Stimulated activated CD4-positive, alpha-beta T cell treated with anti-CD3 and anti-CD28 coated beads, Interleukin-1b, Interleukin-23, amount 100 ng/mL, for 1 hour (primary cell): ENCODE measurements around the gene ADGRG1.
A peak's percentile ranks its signal among the peaks of the same experiment; 100 is the strongest.

Experiments
- DNase-seq, 2 donors: peaks; one replicate each; pipeline ENCODE4 v3.0.0-alpha.2; 2020; ENCODE audit warnings: low read depth in 2 of 2

ADGRG1 gene

DNA sequence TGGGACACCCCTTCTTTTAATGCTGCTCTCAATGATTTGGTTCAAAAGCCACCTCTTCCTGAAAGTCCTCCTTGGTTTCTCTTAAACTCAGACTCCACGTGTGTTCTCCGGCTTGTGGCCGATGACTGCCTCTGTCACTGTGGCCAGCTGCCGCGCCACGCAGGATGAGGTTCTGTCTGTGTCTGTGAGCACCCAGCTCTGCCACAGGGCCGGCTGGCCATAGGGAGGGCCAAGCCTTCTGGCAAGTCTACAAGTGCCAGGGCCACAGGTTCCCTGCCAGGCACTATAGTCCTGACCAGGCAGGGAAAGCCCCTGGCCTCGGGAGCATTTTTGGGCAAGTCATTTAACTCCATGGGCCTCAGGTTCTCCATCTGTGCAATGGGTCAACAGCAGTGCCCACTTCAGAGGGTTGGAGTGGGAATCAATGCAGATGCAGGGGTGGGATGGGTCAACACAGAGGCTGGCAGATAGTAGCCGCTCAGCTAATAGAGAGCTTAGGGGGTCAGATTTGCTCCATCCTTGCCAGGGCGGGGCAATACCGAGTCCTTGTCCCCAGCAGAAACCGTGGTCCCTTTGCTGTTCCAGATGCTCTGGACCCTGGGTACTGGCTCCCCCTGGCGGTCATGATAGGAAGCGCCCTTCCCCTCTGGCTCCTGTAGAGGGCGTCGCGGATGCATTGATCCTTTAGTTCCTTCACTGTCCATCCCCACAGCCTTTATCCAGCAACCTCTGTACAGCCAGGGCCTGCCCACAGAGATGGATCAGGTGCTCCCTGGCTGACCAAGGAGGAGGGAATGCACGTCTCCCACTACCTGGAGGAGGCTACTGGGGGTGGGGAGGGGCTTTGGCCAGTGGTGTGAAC lies 20.4 kb downstream of the ADGRG1 start:
- DNase-seq = peak; percentile 70 to 77

GRCh38 chr16:57649443-57649751 lies 21.0 kb downstream of the ADGRG1 start:
- no peak for DNase-seq

DNA sequence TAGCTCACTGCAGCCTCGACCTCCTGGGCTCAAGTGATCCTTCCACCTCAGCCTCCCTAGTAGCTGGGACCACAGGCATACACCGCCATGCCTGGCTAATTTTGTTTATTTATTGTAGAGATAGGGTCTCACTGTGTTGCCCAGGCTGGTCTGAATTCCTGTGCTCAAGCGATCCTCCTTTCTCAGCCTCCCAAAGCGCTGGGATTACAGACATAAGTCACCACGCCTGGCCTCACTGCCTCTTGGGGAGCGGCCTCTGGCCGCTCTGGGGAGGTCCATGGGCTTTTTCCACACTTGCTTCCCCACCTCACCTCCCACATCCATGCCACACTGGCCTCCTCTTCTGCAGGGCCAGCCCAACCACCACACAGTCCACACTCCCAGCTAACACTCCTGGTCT lies 21.4 kb downstream of the ADGRG1 start:
- no peak for DNase-seq

DNA sequence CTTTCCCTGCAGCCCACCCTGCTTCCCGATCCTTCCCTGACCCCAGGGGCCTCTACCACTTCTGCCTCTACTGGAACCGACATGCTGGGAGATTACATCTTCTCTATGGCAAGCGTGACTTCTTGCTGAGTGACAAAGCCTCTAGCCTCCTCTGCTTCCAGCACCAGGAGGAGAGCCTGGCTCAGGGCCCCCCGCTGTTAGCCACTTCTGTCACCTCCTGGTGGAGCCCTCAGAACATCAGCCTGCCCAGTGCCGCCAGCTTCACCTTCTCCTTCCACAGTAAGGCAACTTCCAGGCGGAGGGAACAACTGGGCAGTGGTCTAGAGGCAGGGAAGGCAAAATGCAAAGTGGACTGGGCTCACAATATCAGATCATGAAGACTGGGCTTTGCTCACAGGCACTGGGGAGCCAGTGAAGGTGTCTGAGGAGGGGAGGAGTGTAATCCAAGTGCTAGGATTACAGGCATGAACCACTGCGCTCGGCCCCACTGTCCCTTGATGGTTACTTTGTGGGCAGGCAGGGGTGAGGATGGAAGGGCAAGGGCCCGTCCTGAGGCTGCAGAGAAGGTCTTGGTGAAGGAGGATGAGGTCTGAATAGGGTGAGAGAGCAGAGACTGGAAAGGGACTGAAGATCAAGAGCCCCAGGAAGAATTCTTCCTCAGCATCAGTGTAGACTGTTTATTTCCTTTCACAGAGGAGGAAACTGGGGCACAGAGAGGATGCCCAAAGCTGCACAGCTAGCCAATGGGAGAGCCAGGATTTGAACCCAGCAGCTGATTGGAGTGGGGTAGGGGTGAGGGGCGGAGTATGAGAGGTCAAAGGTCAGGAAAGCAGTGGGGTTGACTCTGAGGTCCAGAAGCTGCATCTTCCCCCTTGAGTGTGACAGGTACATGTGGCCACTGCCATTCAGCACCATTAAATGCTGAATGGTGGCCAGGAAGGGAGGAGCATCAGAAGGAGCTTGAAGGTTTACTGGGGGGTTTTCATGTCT lies 23.2 kb downstream of the ADGRG1 start:
- no peak for DNase-seq

DNA sequence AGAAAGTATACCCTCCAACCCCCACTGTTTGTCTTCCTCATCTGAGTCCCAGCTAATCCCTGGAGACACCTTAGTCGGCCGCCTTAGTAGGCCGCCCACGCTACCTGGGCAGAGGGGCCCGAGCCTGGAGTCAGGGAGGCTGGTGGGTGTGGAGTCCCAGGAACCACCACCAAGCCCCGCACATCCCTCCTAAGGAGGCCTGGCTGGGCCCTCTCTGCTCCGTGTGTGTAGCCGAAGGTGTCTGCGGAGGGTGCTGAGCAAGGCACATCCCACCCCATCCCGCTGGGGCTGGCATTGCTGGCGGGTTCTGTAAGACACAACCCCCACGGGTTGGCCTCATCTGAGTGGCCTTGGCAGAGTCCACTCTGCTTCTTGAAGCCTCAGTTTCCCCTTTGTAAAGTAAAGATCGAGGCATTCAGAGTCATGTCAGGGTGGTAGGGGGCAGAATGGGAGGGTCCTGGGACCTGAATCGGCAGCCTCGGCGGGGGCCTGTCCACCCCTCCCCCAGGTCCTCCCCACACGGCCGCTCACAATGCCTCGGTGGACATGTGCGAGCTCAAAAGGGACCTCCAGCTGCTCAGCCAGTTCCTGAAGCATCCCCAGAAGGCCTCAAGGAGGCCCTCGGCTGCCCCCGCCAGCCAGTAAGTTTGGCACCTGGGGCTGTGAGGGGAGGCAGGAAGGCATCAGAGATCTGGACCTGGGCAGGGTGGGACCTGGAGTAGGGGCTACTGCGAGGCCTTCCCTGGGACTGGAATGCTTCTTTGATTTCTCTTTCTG lies 24.5 kb downstream of the ADGRG1 start:
- no peak for DNase-seq

GRCh38 chr16:57653936-57654335 lies 25.5 kb downstream of the ADGRG1 start:
- no peak for DNase-seq

GRCh38 chr16:57656342-57656955 lies 28.0 kb downstream of the ADGRG1 start:
- DNase-seq = no peak

DNA sequence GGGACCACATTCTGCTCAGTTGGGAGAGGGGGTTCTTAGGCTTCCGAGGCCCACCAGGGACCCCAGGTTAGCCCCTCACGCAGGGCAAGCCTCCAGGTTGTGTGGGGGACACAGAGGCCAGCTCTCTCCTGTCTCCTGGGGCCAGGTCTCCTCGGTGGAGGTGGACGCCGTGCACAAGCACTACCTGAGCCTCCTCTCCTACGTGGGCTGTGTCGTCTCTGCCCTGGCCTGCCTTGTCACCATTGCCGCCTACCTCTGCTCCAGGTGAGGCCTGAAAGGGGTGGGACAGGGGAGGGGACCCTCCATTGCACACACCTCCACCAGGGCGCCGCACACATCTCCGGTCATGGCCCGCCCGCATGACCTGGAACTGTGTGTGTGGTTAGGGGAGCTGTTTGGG lies 28.8 kb downstream of the ADGRG1 start:
- DNase-seq = no peak

DNA sequence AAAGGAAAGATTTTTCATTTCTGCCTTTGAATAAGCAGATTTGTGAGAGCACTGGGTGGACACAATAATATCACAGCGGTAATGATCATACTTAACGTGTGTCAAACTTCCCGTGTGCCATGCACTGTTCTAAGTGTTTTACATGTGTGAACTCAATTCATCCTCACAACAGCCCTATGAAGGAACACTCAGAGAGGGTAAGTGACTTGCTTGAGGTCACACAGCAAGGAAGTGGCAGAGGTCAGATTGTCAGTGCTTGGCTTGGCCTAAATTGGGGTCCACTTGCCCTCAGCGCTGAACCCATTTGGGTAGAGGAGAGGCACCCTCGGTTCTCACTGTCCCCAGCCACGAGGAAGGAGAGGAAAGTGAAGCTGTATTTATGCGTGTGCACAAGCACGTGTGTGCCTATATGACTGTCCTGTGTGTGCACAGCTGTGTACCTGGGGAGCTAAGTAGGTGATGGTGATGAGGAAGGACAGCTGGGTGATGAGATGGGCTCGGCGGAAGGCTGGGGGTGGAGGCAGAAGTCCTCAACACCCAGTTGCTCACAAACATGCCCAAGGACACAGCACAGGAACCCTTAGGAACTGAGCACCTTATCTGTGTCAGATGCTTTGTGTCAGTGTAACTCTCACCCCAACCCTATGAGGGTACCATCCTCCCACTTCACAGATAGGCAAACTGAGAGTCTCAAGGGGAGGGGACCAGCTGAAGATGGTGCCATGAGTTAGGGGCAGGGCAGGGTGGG lies 29.9 kb downstream of the ADGRG1 start:
- no peak for DNase-seq

DNA sequence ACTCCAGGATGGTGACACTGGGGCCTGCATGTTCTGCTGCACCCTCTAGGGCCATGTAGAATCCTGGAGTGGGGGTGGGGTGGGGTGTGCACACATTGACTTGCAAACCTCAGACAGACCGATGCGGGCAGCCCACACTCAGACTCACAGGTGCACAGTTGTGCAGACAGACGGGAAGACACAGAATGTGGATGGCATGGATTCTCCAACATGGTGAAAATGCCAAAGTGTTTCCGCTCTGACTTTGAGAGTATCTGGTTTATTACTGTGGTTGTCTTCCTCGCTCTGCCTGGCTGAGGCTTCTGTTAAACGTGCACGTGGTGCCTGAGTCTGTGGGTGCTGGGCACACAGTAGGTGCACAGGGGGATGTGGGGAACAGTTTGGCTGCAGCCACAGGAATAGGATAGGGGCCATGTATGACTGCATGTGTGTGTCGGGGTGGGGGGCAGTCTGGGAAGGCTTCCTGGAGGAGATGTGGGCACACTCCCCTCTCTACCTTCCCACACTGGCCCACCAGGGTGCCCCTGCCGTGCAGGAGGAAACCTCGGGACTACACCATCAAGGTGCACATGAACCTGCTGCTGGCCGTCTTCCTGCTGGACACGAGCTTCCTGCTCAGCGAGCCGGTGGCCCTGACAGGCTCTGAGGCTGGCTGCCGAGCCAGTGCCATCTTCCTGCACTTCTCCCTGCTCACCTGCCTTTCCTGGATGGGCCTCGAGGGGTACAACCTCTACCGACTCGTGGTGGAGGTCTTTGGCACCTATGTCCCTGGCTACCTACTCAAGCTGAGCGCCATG lies 30.6 kb downstream of the ADGRG1 start:
- DNase-seq = no peak

DNA sequence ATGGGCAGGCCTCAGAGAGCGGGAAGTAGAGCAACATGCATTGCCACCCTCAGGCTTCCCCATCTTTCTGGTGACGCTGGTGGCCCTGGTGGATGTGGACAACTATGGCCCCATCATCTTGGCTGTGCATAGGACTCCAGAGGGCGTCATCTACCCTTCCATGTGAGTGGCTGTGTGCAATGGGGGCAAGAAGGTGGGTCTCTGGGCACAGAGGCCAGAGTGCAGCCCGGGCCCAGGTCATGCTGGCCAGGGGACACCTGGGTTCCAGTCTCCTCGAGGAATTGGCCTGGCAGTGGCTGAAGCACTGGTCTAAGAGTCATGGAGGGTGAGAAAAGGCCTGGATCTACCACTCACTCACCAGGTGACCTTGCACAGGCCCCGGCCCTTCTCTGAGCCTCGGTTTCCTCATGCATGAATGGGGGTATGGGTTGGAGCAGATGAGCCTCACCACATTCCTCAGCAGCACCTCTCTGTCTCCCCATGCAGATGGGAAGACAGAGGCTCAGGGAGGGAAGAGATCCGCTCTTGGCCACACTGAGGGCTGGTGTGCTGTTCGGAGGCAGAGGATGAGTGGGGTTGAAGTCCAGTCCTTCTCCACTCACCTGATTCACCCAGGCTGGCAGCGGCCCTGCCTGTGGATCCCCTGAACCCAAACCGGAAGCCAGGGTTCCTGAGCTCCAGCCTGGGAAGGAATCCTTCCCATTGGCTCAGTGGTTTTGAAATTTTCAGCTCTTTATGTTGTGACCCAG lies 32.5 kb downstream of the ADGRG1 start:
- no peak for DNase-seq

- no peak for DNase-seq
These were observed 33.1 kb downstream of the ADGRG1 start for GRCh38 chr16:57661510-57661909.

DNA sequence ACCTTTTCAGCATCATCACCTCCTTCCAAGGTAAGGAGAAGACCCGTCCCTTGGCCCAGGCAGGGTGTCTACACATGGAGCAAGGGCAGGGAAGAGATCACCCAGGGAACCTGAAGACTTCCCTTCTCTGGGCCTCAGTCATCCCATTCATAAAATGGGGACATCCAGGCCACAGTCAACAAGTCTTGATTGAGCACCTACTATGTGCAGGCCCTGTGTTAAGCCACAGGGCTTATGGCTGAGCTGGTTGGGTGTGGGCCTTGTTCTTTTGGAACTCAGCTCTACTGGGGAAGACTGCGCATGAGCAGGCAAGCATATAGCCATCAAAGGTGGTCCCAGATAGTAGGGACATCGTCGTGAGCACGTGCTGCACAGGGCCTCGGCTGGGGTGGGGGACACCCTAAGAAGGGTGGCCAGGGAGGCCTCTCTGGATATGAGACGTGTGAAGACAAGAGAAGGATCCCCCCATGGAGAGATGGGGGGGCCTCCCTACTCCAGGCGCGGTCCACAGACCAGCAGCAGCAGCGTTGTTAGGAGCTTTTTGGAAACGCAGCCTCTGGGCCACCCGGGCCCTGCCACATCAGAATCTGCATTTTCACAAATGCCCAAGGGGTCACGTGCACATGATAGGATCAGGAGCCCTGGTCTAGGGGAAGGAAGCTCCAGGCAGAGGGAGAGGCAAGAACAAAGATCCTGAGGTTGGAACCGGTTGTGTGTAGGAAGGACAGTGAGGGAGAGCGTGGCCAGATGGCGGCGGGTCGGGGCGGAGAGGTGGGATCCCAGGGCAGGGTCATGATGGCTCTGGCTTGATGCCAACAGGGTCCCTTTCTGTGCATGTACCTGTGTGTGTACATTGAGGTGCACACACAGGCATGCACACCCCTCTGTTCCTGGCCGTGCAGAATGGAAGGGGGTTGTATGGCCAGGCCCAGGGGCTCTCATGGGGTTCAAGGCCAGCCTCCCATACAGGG lies 33.8 kb downstream of the ADGRG1 start:
- DNase-seq = no peak

DNA sequence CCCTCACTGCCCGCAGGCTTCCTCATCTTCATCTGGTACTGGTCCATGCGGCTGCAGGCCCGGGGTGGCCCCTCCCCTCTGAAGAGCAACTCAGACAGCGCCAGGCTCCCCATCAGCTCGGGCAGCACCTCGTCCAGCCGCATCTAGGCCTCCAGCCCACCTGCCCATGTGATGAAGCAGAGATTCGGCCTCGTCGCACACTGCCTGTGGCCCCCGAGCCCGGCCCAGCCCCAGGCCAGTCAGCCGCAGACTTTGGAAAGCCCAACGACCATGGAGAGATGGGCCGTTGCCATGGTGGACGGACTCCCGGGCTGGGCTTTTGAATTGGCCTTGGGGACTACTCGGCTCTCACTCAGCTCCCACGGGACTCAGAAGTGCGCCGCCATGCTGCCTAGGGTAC lies 35.0 kb downstream of the ADGRG1 start:
- no peak for DNase-seq

DNA sequence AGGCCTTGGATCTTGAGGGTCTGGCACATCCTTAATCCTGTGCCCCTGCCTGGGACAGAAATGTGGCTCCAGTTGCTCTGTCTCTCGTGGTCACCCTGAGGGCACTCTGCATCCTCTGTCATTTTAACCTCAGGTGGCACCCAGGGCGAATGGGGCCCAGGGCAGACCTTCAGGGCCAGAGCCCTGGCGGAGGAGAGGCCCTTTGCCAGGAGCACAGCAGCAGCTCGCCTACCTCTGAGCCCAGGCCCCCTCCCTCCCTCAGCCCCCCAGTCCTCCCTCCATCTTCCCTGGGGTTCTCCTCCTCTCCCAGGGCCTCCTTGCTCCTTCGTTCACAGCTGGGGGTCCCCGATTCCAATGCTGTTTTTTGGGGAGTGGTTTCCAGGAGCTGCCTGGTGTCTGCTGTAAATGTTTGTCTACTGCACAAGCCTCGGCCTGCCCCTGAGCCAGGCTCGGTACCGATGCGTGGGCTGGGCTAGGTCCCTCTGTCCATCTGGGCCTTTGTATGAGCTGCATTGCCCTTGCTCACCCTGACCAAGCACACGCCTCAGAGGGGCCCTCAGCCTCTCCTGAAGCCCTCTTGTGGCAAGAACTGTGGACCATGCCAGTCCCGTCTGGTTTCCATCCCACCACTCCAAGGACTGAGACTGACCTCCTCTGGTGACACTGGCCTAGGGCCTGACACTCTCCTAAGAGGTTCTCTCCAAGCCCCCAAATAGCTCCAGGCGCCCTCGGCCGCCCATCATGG lies 35.7 kb downstream of the ADGRG1 start:
- no peak for DNase-seq

- no peak for DNase-seq
These were observed 36.2 kb downstream of the ADGRG1 start for GRCh38 chr16:57664662-57665025.

- DNase-seq = no peak
These were observed 37.1 kb downstream of the ADGRG1 start for GRCh38 chr16:57665541-57665940.
